ENCODE data around the gene TMBIM4.

GRCh38 chr12:66090157-66090556 is 79.6 kb downstream of the TMBIM4 start:
- TF ChIP-seq CTCF (IDR thresholded peaks at IDR 0.05) (no peak), POLR2A (IDR thresholded peaks at IDR 0.05) (no peak)

Measured in right lobe of liver (tissue), 4 donors.